ENCODE measurements around the gene C16orf82.
"Not testable (repeated sequence)": the region's sequence is repeated elsewhere in the genome, so short reads cannot be mapped to it uniquely, and the experiment has no call there.

C16orf82 gene

GRCh38 chr16:27058299-27058698 is 8.4 kb upstream of the C16orf82 start:
- no peak for TF ChIP-seq CTCF (IDR thresholded peaks at IDR 0.05; ENCODE audit: low read depth, low read length)

GRCh38 chr16:27070776-27071175 is 4.0 kb downstream of the C16orf82 start:
- H3K4me3 ChIP-seq (ENCODE audit: low read depth, low read length) = no peak overlapping the region
- no peak for TF ChIP-seq CTCF (IDR thresholded peaks at IDR 0.05; ENCODE audit: low read depth, low read length)

More at GRCh38 chr16:27058299-27058698, 8.4 kb upstream of the C16orf82 start:
- no peak overlapping the region for H3K4me3 ChIP-seq (ENCODE audit: low read depth, low read length)

- no peak for TF ChIP-seq CTCF (IDR thresholded peaks at IDR 0.05; ENCODE audit: low read depth, low read length)
- no peak overlapping the region for H3K4me3 ChIP-seq (ENCODE audit: low read depth, low read length)
Measured at GRCh38 chr16:27073733-27074132, 7.0 kb downstream of the C16orf82 start.

- peak; percentile 53 for TF ChIP-seq CTCF (IDR thresholded peaks at IDR 0.05; ENCODE audit: low read depth, low read length)
- H3K4me3 ChIP-seq (ENCODE audit: low read depth, low read length) = no peak overlapping the region
Measured at GRCh38 chr16:27080895-27081294, 14.2 kb downstream of the C16orf82 start.

- no peak overlapping the region for H3K4me3 ChIP-seq (ENCODE audit: low read depth, low read length)
- no peak for TF ChIP-seq CTCF (IDR thresholded peaks at IDR 0.05; ENCODE audit: low read depth, low read length)
Measured at GRCh38 chr16:27083861-27084261, 17.1 kb downstream of the C16orf82 start.

- H3K4me3 ChIP-seq (ENCODE audit: low read depth, low read length) = no peak overlapping the region
- no peak for TF ChIP-seq CTCF (IDR thresholded peaks at IDR 0.05; ENCODE audit: low read depth, low read length)
Measured at GRCh38 chr16:27084307-27085028, 17.7 kb downstream of the C16orf82 start.

- TF ChIP-seq CTCF (IDR thresholded peaks at IDR 0.05; ENCODE audit: low read depth, low read length) = no peak
- no peak overlapping the region for H3K4me3 ChIP-seq (ENCODE audit: low read depth, low read length)
Measured at GRCh38 chr16:27085182-27085581, 18.5 kb downstream of the C16orf82 start.

- not testable (repeated sequence) for H3K4me3 ChIP-seq (ENCODE audit: low read depth, low read length)
Measured at GRCh38 chr16:27086031-27086430, 19.3 kb downstream of the C16orf82 start.

Data from WI38 (cell line).